ENCODE results near the gene ARHGAP31.
"Not testable (repeated sequence)": the region's sequence is repeated elsewhere in the genome, so short reads cannot be mapped to it uniquely, and the experiment has no call there.

The ARHGAP31 gene

DNA sequence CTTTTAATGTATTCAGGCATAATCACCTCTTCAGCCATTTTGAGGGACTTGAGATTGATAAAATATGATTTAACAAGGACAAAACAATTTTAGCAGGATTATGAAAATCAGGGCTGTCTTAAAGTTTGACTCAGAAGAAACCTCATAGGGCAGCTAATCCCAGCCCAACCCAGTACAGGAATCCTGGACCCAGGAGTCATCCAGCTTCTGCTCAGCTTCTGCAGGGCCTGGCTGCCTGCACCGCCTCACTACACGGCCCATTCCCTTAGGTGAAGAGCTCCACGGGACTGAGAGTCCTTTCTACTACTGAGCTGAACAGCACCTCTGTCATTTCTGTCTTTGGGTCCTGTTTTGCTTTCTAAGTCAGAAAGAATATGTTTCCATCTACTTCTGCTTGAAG is 37.5 kb downstream of the ARHGAP31 start:
- H2BK120ac ChIP-seq (ENCODE audit: low read depth, low read length) = no peak overlapping the region
- H3K27me3 ChIP-seq (ENCODE audit: insufficient read depth, low read length, poor library complexity) = no peaks in the 10 kb centered on the region
- DNase-seq = no peak
- H2AK5ac ChIP-seq (ENCODE audit: low read length) = no peak overlapping the region
- H3K9ac ChIP-seq (ENCODE audit: low read length) = no peak overlapping the region
- H2BK15ac ChIP-seq (replicated peaks; ENCODE audit: low read depth) = no peak overlapping the region
- H4K5ac ChIP-seq (ENCODE audit: low read length) = no peak overlapping the region
- no peak overlapping the region for H3K27ac ChIP-seq (ENCODE audit: low read depth, low read length)
- H3K4me2 ChIP-seq (ENCODE audit: low read length) = no peak overlapping the region
- WGBS (ENCODE audit: extremely low coverage, insufficient coverage, low lambda C conversion rate) = no CpG with 5 or more reads among the region's 3 CpGs
- no peaks in the 10 kb centered on the region for H3K79me1 ChIP-seq (ENCODE audit: low read length)
- no peak overlapping the region for H4K8ac ChIP-seq (ENCODE audit: low read depth, low read length)
- no peak overlapping the region for H3K23ac ChIP-seq (ENCODE audit: low read length)
- H3K4me3 ChIP-seq (ENCODE audit: low read length) = no peak overlapping the region
- H2BK5ac ChIP-seq (ENCODE audit: low read length) = no peak overlapping the region
- H3K36me3 ChIP-seq (ENCODE audit: control insufficient read depth, insufficient read depth, low read length) = no peaks in the 10 kb centered on the region
- no peak overlapping the region for H3K18ac ChIP-seq (ENCODE audit: low read length)
- no peaks in the 10 kb centered on the region for H3K79me2 ChIP-seq (ENCODE audit: control insufficient read depth, insufficient read depth, low read length)
- no peak overlapping the region for H3K4ac ChIP-seq (ENCODE audit: low read depth, low read length)
- H3K56ac ChIP-seq (ENCODE audit: low read length) = no peak overlapping the region
- peaks cover 2% of the 10 kb centered on the region for H3K4me1 ChIP-seq (ENCODE audit: control insufficient read depth, low read depth, low read length)

DNA sequence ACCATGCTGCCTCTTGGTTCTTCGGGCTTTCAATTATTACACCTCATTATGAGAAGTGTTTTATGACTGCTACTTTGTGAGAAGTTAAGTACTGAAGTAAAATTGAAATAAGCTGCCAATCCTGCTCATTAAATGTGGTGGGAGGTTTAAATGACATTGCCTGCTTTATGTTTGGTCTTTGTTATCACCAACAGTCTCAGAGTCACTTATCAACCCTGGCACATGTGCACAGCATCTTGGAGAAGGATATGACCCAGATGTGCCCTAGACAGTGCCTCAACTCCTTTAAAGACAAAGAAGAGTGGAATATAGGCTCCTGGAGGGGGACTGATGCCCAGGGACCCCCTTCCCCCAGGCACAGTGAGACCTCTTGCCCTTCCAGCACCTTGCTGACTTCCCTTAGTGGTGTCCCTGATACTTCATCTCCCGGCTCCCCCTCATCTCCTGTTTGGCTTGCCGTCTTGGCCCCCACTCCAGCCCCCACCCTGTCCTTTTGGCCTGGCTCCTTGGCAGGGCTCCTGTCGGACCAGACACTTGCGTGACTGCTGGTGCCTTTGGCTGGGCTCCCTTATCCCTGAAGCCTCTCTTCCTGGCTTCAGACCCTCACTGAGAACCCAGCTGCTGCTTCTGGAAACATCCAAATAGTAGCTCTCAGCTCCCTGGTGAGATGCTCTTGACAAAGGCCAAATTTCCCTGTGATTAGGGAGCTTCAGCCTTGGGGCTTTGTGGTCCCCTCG is 39.8 kb downstream of the ARHGAP31 start:
- H3K79me1 ChIP-seq (ENCODE audit: low read length) = no peaks in the 10 kb centered on the region
- no peaks in the 10 kb centered on the region for H3K27me3 ChIP-seq (ENCODE audit: insufficient read depth, low read length, poor library complexity)
- H3K23ac ChIP-seq (ENCODE audit: low read length) = no peak overlapping the region
- H4K5ac ChIP-seq (ENCODE audit: low read length) = no peak overlapping the region
- no peak overlapping the region for H3K9ac ChIP-seq (ENCODE audit: low read length)
- H3K56ac ChIP-seq (ENCODE audit: low read length) = no peak overlapping the region
- DNase-seq = no peak
- H3K4me1 ChIP-seq (ENCODE audit: control insufficient read depth, low read depth, low read length) = peaks cover 2% of the 10 kb centered on the region
- no CpG with 5 or more reads among the region's 6 CpGs for WGBS (ENCODE audit: extremely low coverage, insufficient coverage, low lambda C conversion rate)
- no peak overlapping the region for H3K4me2 ChIP-seq (ENCODE audit: low read length)
- no peak overlapping the region for H2BK5ac ChIP-seq (ENCODE audit: low read length)
- H3K79me2 ChIP-seq (ENCODE audit: control insufficient read depth, insufficient read depth, low read length) = no peaks in the 10 kb centered on the region
- no peak overlapping the region for H3K4ac ChIP-seq (ENCODE audit: low read depth, low read length)
- H4K8ac ChIP-seq (ENCODE audit: low read depth, low read length) = no peak overlapping the region
- no peak overlapping the region for H3K27ac ChIP-seq (ENCODE audit: low read depth, low read length)
- H3K36me3 ChIP-seq (ENCODE audit: control insufficient read depth, insufficient read depth, low read length) = no peaks in the 10 kb centered on the region
- H2BK15ac ChIP-seq (replicated peaks; ENCODE audit: low read depth) = no peak overlapping the region
- no peak overlapping the region for H2BK120ac ChIP-seq (ENCODE audit: low read depth, low read length)
- H3K18ac ChIP-seq (ENCODE audit: low read length) = no peak overlapping the region
- H2AK5ac ChIP-seq (ENCODE audit: low read length) = no peak overlapping the region
- H3K4me3 ChIP-seq (ENCODE audit: low read length) = no peak overlapping the region

DNA sequence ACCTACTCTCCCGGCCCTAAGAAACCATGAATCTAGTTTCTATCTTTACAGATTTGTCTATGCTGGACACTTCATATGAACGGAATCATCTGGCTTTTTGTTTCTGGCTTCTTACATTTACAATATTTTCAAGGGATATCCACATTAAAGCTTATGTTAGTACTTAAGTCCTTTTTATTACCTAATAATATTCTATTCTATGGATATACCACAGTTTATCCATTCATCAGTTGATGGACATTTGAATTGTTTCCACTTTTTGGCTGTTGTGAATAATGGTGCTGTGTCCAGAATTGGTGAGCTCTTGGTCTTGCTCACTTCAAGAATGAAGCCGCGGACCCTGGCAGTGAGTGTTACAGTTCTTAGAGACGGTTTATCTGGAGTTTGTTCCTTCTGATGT is 42.6 kb downstream of the ARHGAP31 start:
- no peak for DNase-seq
- Histone ChIP-seq H3K4me1 (ENCODE audit: control insufficient read depth, low read depth, low read length) (no peaks in the 10 kb centered on the region), H2BK5ac (ENCODE audit: low read length) (no peak overlapping the region), H3K27me3 (ENCODE audit: insufficient read depth, low read length, poor library complexity) (no peaks in the 10 kb centered on the region), H3K23ac (ENCODE audit: low read length) (no peak overlapping the region), H3K27ac (ENCODE audit: low read depth, low read length) (no peak overlapping the region), H3K79me1 (ENCODE audit: low read length) (no peaks in the 10 kb centered on the region), H4K8ac (ENCODE audit: low read depth, low read length) (no peak overlapping the region), H2BK15ac (replicated peaks; ENCODE audit: low read depth) (no peak overlapping the region), H3K79me2 (ENCODE audit: control insufficient read depth, insufficient read depth, low read length) (no peaks in the 10 kb centered on the region), H3K36me3 (ENCODE audit: control insufficient read depth, insufficient read depth, low read length) (no peaks in the 10 kb centered on the region), H4K5ac (ENCODE audit: low read length) (no peak overlapping the region), H3K56ac (ENCODE audit: low read length) (no peak overlapping the region), H3K18ac (ENCODE audit: low read length) (no peak overlapping the region), H3K9ac (ENCODE audit: low read length) (no peak overlapping the region), H2AK5ac (ENCODE audit: low read length) (no peak overlapping the region), H3K4me2 (ENCODE audit: low read length) (no peak overlapping the region), H3K4me3 (ENCODE audit: low read length) (no peak overlapping the region), H3K4ac (ENCODE audit: low read depth, low read length) (no peak overlapping the region), H2BK120ac (ENCODE audit: low read depth, low read length) (no peak overlapping the region)
- no CpG with 5 or more reads among the region's 5 CpGs for WGBS (ENCODE audit: extremely low coverage, insufficient coverage, low lambda C conversion rate)

DNA sequence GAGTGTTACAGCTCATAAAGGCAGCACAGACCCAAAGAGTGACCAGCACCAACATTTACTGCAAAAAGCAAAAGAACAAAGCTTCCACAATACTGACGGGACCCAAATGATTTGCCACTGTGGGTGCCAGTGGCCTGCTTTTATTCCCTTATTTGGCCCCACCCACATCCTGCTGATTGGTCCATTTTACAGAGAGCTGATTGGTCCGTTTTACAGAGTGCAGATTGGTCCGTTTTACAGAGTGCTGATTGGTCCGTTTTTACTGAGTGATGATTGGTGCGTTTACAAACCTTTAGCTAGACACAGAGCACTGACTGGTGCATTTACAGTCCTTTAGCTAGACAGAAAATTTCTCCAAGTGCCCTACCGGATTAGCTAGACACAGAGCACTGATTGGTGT is 43.2 kb downstream of the ARHGAP31 start:
- not testable (repeated sequence) for H3K79me1 ChIP-seq (ENCODE audit: low read length); H4K5ac ChIP-seq (ENCODE audit: low read length); H3K4me3 ChIP-seq (ENCODE audit: low read length); H3K4ac ChIP-seq (ENCODE audit: low read depth, low read length); H2AK5ac ChIP-seq (ENCODE audit: low read length); H3K27me3 ChIP-seq (ENCODE audit: insufficient read depth, low read length, poor library complexity); H3K56ac ChIP-seq (ENCODE audit: low read length); H3K4me2 ChIP-seq (ENCODE audit: low read length); H2BK5ac ChIP-seq (ENCODE audit: low read length); DNase-seq; H3K36me3 ChIP-seq (ENCODE audit: control insufficient read depth, insufficient read depth, low read length); H3K27ac ChIP-seq (ENCODE audit: low read depth, low read length); H3K18ac ChIP-seq (ENCODE audit: low read length); H4K8ac ChIP-seq (ENCODE audit: low read depth, low read length); H3K79me2 ChIP-seq (ENCODE audit: control insufficient read depth, insufficient read depth, low read length); H3K4me1 ChIP-seq (ENCODE audit: control insufficient read depth, low read depth, low read length); H3K9ac ChIP-seq (ENCODE audit: low read length); H2BK15ac ChIP-seq (replicated peaks; ENCODE audit: low read depth); H3K23ac ChIP-seq (ENCODE audit: low read length); H2BK120ac ChIP-seq (ENCODE audit: low read depth, low read length)
- WGBS (ENCODE audit: extremely low coverage, insufficient coverage, low lambda C conversion rate) = no CpG with 5 or more reads among the region's 6 CpGs

DNA sequence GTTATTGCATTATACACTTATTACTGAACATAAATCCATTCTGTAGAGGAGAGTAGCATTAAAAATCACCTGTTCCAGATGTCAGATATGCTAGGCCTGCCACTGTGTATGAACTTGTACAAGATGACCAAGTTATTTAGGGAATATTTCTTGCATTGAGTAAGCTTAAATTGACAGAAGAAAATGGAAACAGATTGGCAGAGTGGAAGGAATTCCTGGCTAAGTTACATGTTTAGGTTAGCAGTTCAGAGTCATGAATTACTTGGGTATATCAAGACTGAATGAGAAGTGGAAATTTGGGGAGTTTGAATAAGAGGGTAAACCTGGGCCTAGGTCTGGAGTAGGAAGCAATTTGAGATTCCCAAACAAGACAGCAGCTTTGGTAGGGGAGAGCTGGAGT is 44.6 kb downstream of the ARHGAP31 start:
- Histone ChIP-seq H2BK5ac (ENCODE audit: low read length) (no peak overlapping the region), H3K4ac (ENCODE audit: low read depth, low read length) (no peak overlapping the region), H3K79me1 (ENCODE audit: low read length) (no peaks in the 10 kb centered on the region), H4K5ac (ENCODE audit: low read length) (no peak overlapping the region), H3K18ac (ENCODE audit: low read length) (no peak overlapping the region), H3K56ac (ENCODE audit: low read length) (no peak overlapping the region), H2AK5ac (ENCODE audit: low read length) (no peak overlapping the region), H2BK120ac (ENCODE audit: low read depth, low read length) (no peak overlapping the region), H4K8ac (ENCODE audit: low read depth, low read length) (no peak overlapping the region), H3K9ac (ENCODE audit: low read length) (no peak overlapping the region), H2BK15ac (replicated peaks; ENCODE audit: low read depth) (no peak overlapping the region), H3K36me3 (ENCODE audit: control insufficient read depth, insufficient read depth, low read length) (no peaks in the 10 kb centered on the region), H3K23ac (ENCODE audit: low read length) (no peak overlapping the region), H3K27me3 (ENCODE audit: insufficient read depth, low read length, poor library complexity) (no peaks in the 10 kb centered on the region), H3K4me3 (ENCODE audit: low read length) (no peak overlapping the region), H3K27ac (ENCODE audit: low read depth, low read length) (no peak overlapping the region), H3K4me2 (ENCODE audit: low read length) (no peak overlapping the region), H3K4me1 (ENCODE audit: control insufficient read depth, low read depth, low read length) (peaks cover 4% of the 10 kb centered on the region), H3K79me2 (ENCODE audit: control insufficient read depth, insufficient read depth, low read length) (no peaks in the 10 kb centered on the region)
- DNase-seq = no peak

DNA sequence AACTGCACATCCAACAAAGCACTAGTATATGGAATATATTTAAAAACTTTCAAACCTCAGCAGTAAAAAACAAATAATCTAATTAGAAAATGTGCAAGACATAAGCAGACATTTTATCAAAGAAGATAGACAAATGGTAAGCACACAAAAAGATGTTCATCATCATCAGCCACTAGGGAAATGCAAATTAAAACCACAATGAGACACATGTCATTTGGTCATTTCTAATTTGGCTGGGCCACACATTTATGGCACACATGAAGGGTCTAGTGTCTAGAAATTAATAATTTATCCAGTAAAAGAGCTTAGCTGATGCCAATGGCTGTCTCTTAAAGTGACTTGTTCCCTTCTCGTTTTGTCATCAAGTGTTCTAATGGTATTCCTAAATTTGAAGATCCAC is 45.8 kb downstream of the ARHGAP31 start:
- Histone ChIP-seq H3K4me2 (ENCODE audit: low read length) (no peak overlapping the region), H2BK120ac (ENCODE audit: low read depth, low read length) (no peak overlapping the region), H2BK5ac (ENCODE audit: low read length) (no peak overlapping the region), H3K27me3 (ENCODE audit: insufficient read depth, low read length, poor library complexity) (no peaks in the 10 kb centered on the region), H4K8ac (ENCODE audit: low read depth, low read length) (no peak overlapping the region), H3K4me1 (ENCODE audit: control insufficient read depth, low read depth, low read length) (peaks cover 4% of the 10 kb centered on the region), H4K5ac (ENCODE audit: low read length) (no peak overlapping the region), H3K18ac (ENCODE audit: low read length) (no peak overlapping the region), H3K79me1 (ENCODE audit: low read length) (no peaks in the 10 kb centered on the region), H3K56ac (ENCODE audit: low read length) (no peak overlapping the region), H2AK5ac (ENCODE audit: low read length) (no peak overlapping the region), H3K23ac (ENCODE audit: low read length) (no peak overlapping the region), H3K36me3 (ENCODE audit: control insufficient read depth, insufficient read depth, low read length) (no peaks in the 10 kb centered on the region), H3K27ac (ENCODE audit: low read depth, low read length) (no peak overlapping the region), H3K4ac (ENCODE audit: low read depth, low read length) (no peak overlapping the region), H2BK15ac (replicated peaks; ENCODE audit: low read depth) (no peak overlapping the region), H3K79me2 (ENCODE audit: control insufficient read depth, insufficient read depth, low read length) (no peaks in the 10 kb centered on the region), H3K4me3 (ENCODE audit: low read length) (no peak overlapping the region), H3K9ac (ENCODE audit: low read length) (no peak overlapping the region)
- DNase-seq = no peak
- no CpG with 5 or more reads among the region's 1 CpG for WGBS (ENCODE audit: extremely low coverage, insufficient coverage, low lambda C conversion rate)

Measured in mesendoderm (in vitro differentiated cells).